Effector memory CD8-positive, alpha-beta T cell (primary cell): ENCODE data around the gene KIF1A.
"Not testable (repeated sequence)": the region's sequence is repeated elsewhere in the genome, so short reads cannot be mapped to it uniquely, and the experiment has no call there.

Source experiments
- ATAC-seq: fragments of 150-1000 bp; cut with Tn5 transposase; replicated peaks from 2 replicates; pipeline ENCODE4 v1.10.0; 2021; ENCODE audit warnings: mild to moderate bottlenecking, moderate library complexity
- DNase-seq, 3 experiments: peaks; one replicate each; pipeline ENCODE4 v3.0.0; 2021
- H3K27ac Mint-ChIP-seq, 2 donors: one replicate each; pipeline ENCODE4 v1.8.0; 2022; ENCODE audit warnings: mild to moderate bottlenecking in 2 of 2, mixed read lengths in 2 of 2, moderate library complexity in 2 of 2
- H3K27me3 Mint-ChIP-seq, 2 donors: one replicate each; pipeline ENCODE4 v1.8.0; 2022; ENCODE audit warnings: mixed read lengths in 2 of 2
- H3K36me3 Mint-ChIP-seq: one replicate; pipeline ENCODE4 v1.8.0; 2022; ENCODE audit warnings: mild to moderate bottlenecking, moderate library complexity, mixed read lengths; ENCODE audit not compliant: insufficient read depth
- H3K4me1 Mint-ChIP-seq, 2 donors: one replicate each; pipeline ENCODE4 v1.8.0; 2022; ENCODE audit warnings: low read depth in 2 of 2, mixed read lengths in 2 of 2
- H3K4me3 Mint-ChIP-seq, 2 donors: one replicate each; pipeline ENCODE4 v1.8.0; 2022; ENCODE audit warnings: mild to moderate bottlenecking in 2 of 2, mixed read lengths in 2 of 2, moderate library complexity in 2 of 2
- H3K9me3 Mint-ChIP-seq, 2 donors: one replicate each; pipeline ENCODE4 v1.8.0; 2022; ENCODE audit warnings: mixed read lengths in 2 of 2

Gene KIF1A

GRCh38 chr2:240685771-240686371 is 134.1 kb downstream of the KIF1A start:
- Mint-ChIP-seq H3K4me3 (peak overlapping the region; percentile 14 to 37), H3K9me3 (no peaks in the 10 kb centered on the region), H3K27me3 (no peaks in the 10 kb centered on the region), H3K36me3 (no peaks in the 10 kb centered on the region), H3K4me1 (peaks cover 13 to 20% of the 10 kb centered on the region in 2 donors), H3K27ac (peak overlapping the region; percentile 58 to 85)
- peak; percentile 23 for ATAC-seq
- DNase-seq = no peak

GRCh38 chr2:240683980-240684728 is 135.9 kb downstream of the KIF1A start:
- ATAC-seq = not testable (repeated sequence)

GRCh38 chr2:240683329-240683979 is 136.6 kb downstream of the KIF1A start:
- not testable (repeated sequence) for H3K36me3 Mint-ChIP-seq, H3K9me3 Mint-ChIP-seq, H3K27me3 Mint-ChIP-seq, DNase-seq
- peak overlapping the region; percentile 81 to 86 for H3K27ac Mint-ChIP-seq
- peak; percentile 62 for ATAC-seq
- H3K4me3 Mint-ChIP-seq = peak overlapping the region; percentile 68 to 73
- H3K4me1 Mint-ChIP-seq = peaks cover 13 to 17% of the 10 kb centered on the region in 2 donors

More at GRCh38 chr2:240683980-240684728, 135.9 kb downstream of the KIF1A start:
- not testable (repeated sequence) for H3K27me3 Mint-ChIP-seq, H3K36me3 Mint-ChIP-seq, DNase-seq, H3K9me3 Mint-ChIP-seq
- Mint-ChIP-seq H3K4me3 (peak overlapping the region; percentile 68 to 73), H3K4me1 (peaks cover 13 to 17% of the 10 kb centered on the region in 2 donors), H3K27ac (peak overlapping the region; percentile 81 to 86)

- DNase-seq, H3K9me3 Mint-ChIP-seq, ATAC-seq, H3K27me3 Mint-ChIP-seq, H3K36me3 Mint-ChIP-seq: not testable (repeated sequence)
- Mint-ChIP-seq H3K27ac (peak within 1 kb of the TSS in 1 of 2 donors; percentile 81), H3K4me1 (peaks cover 13 to 17% of the 10 kb centered on the region in 2 donors), H3K4me3 (peak within 1 kb of the TSS; percentile 68 to 73)
Measured at GRCh38 chr2:240682431-240683224, 137.4 kb downstream of the KIF1A start, which contains the start of gene AQP12B. AQP12B (minus strand) TSS chr2:240682885; CDS start chr2:240682837, 48 bp downstream.

GRCh38 chr2:240680185-240680584 is 139.8 kb downstream of the KIF1A start:
- DNase-seq, H3K27ac Mint-ChIP-seq, ATAC-seq, H3K9me3 Mint-ChIP-seq, H3K4me1 Mint-ChIP-seq, H3K27me3 Mint-ChIP-seq, H3K36me3 Mint-ChIP-seq, H3K4me3 Mint-ChIP-seq: not testable (repeated sequence)

GRCh38 chr2:240678909-240679308 is 141.1 kb downstream of the KIF1A start:
- not testable (repeated sequence) for DNase-seq, H3K27ac Mint-ChIP-seq, ATAC-seq, H3K4me3 Mint-ChIP-seq, H3K4me1 Mint-ChIP-seq, H3K9me3 Mint-ChIP-seq, H3K36me3 Mint-ChIP-seq
- H3K27me3 Mint-ChIP-seq = peaks cover 7 to 10% of the 10 kb centered on the region in 2 donors

- not testable (repeated sequence) for ATAC-seq, H3K27ac Mint-ChIP-seq, H3K36me3 Mint-ChIP-seq, H3K9me3 Mint-ChIP-seq, H3K4me1 Mint-ChIP-seq, DNase-seq, H3K4me3 Mint-ChIP-seq
- peaks cover 7 to 10% of the 10 kb centered on the region in 2 donors for H3K27me3 Mint-ChIP-seq
Measured at GRCh38 chr2:240678043-240678442, 142.0 kb downstream of the KIF1A start.

GRCh38 chr2:240675345-240675744 is 144.7 kb downstream of the KIF1A start:
- H3K27me3 Mint-ChIP-seq = peaks cover 7 to 25% of the 10 kb centered on the region in 2 donors
- DNase-seq, H3K4me3 Mint-ChIP-seq, H3K36me3 Mint-ChIP-seq, H3K27ac Mint-ChIP-seq, H3K9me3 Mint-ChIP-seq, ATAC-seq, H3K4me1 Mint-ChIP-seq: not testable (repeated sequence)

- ATAC-seq, H3K27ac Mint-ChIP-seq, H3K9me3 Mint-ChIP-seq, H3K36me3 Mint-ChIP-seq, H3K4me1 Mint-ChIP-seq, DNase-seq: not testable (repeated sequence)
- H3K4me3 Mint-ChIP-seq = peak overlapping the region in 1 of 2 donors; percentile 47
- peaks cover 7 to 25% of the 10 kb centered on the region in 2 donors for H3K27me3 Mint-ChIP-seq
Measured at GRCh38 chr2:240674461-240675184, 145.4 kb downstream of the KIF1A start.

- DNase-seq (no peak), ATAC-seq (no peak)
- Mint-ChIP-seq H3K36me3 (no peaks in the 10 kb centered on the region), H3K27me3 (peaks cover 8 to 31% of the 10 kb centered on the region in 2 donors), H3K4me3 (no peak overlapping the region), H3K9me3 (no peaks in the 10 kb centered on the region), H3K4me1 (peaks cover 0 to 3% of the 10 kb centered on the region in 2 donors), H3K27ac (no peak overlapping the region)
Measured at GRCh38 chr2:240672701-240673190, 147.3 kb downstream of the KIF1A start.

GRCh38 chr2:240672076-240672700 is 147.8 kb downstream of the KIF1A start:
- Mint-ChIP-seq H3K27me3 (peaks cover 13 to 37% of the 10 kb centered on the region in 2 donors), H3K4me1 (peaks cover 0 to 3% of the 10 kb centered on the region in 2 donors), H3K36me3 (no peaks in the 10 kb centered on the region), H3K9me3 (no peaks in the 10 kb centered on the region), H3K4me3 (no peak overlapping the region), H3K27ac (no peak overlapping the region)
- no peak for ATAC-seq
- no peak for DNase-seq

GRCh38 chr2:240670950-240671349 is 149.1 kb downstream of the KIF1A start:
- Mint-ChIP-seq H3K27ac (no peak overlapping the region), H3K4me3 (no peak overlapping the region), H3K4me1 (peaks cover 0 to 3% of the 10 kb centered on the region in 2 donors), H3K36me3 (no peaks in the 10 kb centered on the region), H3K9me3 (no peaks in the 10 kb centered on the region), H3K27me3 (peaks cover 20 to 45% of the 10 kb centered on the region in 2 donors)
- DNase-seq = no peak
- ATAC-seq = no peak
